Stimulated activated CD8-positive, alpha-beta memory T cell treated with anti-CD3 and anti-CD28 coated beads, Interleukin-12 subunit alpha, Interleukin-12 subunit beta, amount 100 ng/mL, for 1 hour (primary cell): ENCODE measurements around the gene VPS11.

Source experiments
- DNase-seq: peaks from one replicate; pipeline ENCODE4 v3.0.0-alpha.2; 2020; ENCODE audit warnings: low read depth

The VPS11 gene

GRCh38 chr11:119121008-119121810, 53.6 kb downstream of the VPS11 start, which contains the start of gene HINFP:
HINFP (plus strand) TSS chr11:119121580; CDS start chr11:119126945, 5,365 bp downstream.
- DNase-seq: peak; percentile 99

GRCh38 chr11:119121811-119122124, 54.1 kb downstream of the VPS11 start:
- no peak for DNase-seq

GRCh38 chr11:119125821-119126220, 58.2 kb downstream of the VPS11 start:
- no peak for DNase-seq

- DNase-seq: no peak
These were observed 59.2 kb downstream of the VPS11 start for GRCh38 chr11:119126675-119127268.

- DNase-seq: no peak
These were observed 63.0 kb downstream of the VPS11 start for GRCh38 chr11:119130662-119131061.
